Psoas muscle (tissue), 8 donors: Measurements from ENCODE around the gene CCDC146. TPM values are rescaled to one million over a fixed set of nuclear protein-coding genes. Genes with fewer than 3 reads are reported as not detected.
"Not testable (repeated sequence)": the region's sequence is repeated elsewhere in the genome, so short reads cannot be mapped to it uniquely, and the experiment has no call there.

Experiments used
- ATAC-seq, 4 donors: fragments of 200-7000 bp; cut with Tn5 transposase; one replicate each; pipeline ENCODE4 v1.9.1; 2020; ENCODE audit warnings: moderate library complexity in 3 of 4, mild to moderate bottlenecking in 2 of 4
- DNase-seq, 2 donors: peaks; one replicate each; pipeline ENCODE4 v3.0.0-alpha.2; 2020
- H3K27ac ChIP-seq: fragments of 200-600 bp; one replicate; pipeline ENCODE4 v1.8.0; 2022
- H3K27me3 ChIP-seq, 3 donors: fragments of 200-600 bp in 1 of 3; one replicate each; pipeline versions ENCODE4 v1.6.1 to v1.8.0; 2013 to 2022; ENCODE audit warnings: low read length in 2 of 3, mild to moderate bottlenecking in 2 of 3, moderate library complexity in 1 of 3; ENCODE audit not compliant: insufficient read depth in 3 of 3
- H3K36me3 ChIP-seq, 2 donors: fragments of 200-600 bp in 1 of 2; one replicate each; pipeline versions ENCODE4 v1.6.1 to v1.8.0; 2013 to 2022; ENCODE audit warnings: low read depth in 1 of 2, mild to moderate bottlenecking in 1 of 2, moderate library complexity in 1 of 2; ENCODE audit not compliant: insufficient read depth in 1 of 2
- H3K4me1 ChIP-seq: fragments of 200-600 bp; one replicate; pipeline ENCODE4 v1.8.0; 2022
- H3K4me3 ChIP-seq: fragments of 200-600 bp; one replicate; pipeline ENCODE4 v1.8.0; 2022; ENCODE audit warnings: mild to moderate bottlenecking
- H3K9me3 ChIP-seq: fragments of 200-600 bp; one replicate; pipeline ENCODE4 v1.8.0; 2022
- WGBS, 3 donors: extraction: QIAGEN DNeasy Blood & Tissue Kit; methylation state at CpG; one replicate each; pipeline versions ENCODE4 v1.1.6 to v1.1.7; 2013; 5-methylcytosine and 5-hydroxymethylcytosine counted together
- intact Hi-C, 2 donors: fragments of 100-400 bp; cut with DNase I; formaldehyde crosslinking; loops; one replicate each; pipeline versions ENCODE4 v1.11.0 to v1.14.2; 2022
- long read RNA-seq, 2 donors: library from polyadenylated mRNA; unstranded; transcript quantifications; one replicate each; pipeline ENCODE4 v2.0.0, GENCODE V29; 2021
- polyA plus RNA-seq, 3 donors: library from polyadenylated mRNA; stranded (reverse); fragments of 200-250 nt; gene quantifications; one replicate each; pipeline ENCODE4 v1.2.3, GENCODE V29; 2013
- total RNA-seq, 4 donors: library from RNA; stranded (reverse); fragmentation: NEBNext Ultra II Directional in 2 of 4; extraction: Animal tissue kit (Norgen Biotek cat#: 25700) in 2 of 4; gene quantifications; one replicate each; pipeline versions ENCODE4 v1.2.1 to v1.2.4, GENCODE V29; 2021 to 2023
- donor health status: healthy with polysubstance abuse.
- donor health status: DM: no; HTN: no; CAD: no; lungs with moderate emphysema.
- donor health status: Bipolar disorder and iron deficiency.
- donor health status: healthy.
- donor health status: DM: yes; HTN: yes; CAD: no.
- donor health status: DM: no; HTN: no; CAD: no.
- donor health status: DM: no; HTN: no; CAD: no.
- donor health status: DM: yes; HTN: yes; CAD: no.

The CCDC146 gene, protein sequence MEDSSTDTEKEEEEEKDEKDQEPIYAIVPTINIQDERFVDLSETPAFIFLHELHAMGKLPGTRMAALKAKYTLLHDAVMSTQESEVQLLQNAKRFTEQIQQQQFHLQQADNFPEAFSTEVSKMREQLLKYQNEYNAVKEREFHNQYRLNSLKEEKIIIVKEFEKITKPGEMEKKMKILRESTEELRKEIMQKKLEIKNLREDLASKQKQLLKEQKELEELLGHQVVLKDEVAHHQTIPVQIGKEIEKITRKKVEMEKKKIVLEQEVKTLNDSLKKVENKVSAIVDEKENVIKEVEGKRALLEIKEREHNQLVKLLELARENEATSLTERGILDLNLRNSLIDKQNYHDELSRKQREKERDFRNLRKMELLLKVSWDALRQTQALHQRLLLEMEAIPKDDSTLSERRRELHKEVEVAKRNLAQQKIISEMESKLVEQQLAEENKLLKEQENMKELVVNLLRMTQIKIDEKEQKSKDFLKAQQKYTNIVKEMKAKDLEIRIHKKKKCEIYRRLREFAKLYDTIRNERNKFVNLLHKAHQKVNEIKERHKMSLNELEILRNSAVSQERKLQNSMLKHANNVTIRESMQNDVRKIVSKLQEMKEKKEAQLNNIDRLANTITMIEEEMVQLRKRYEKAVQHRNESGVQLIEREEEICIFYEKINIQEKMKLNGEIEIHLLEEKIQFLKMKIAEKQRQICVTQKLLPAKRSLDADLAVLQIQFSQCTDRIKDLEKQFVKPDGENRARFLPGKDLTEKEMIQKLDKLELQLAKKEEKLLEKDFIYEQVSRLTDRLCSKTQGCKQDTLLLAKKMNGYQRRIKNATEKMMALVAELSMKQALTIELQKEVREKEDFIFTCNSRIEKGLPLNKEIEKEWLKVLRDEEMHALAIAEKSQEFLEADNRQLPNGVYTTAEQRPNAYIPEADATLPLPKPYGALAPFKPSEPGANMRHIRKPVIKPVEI
- total RNA-seq (1 to 10 TPM; 1.2 to 3.5 (median 1.8) TPM), polyA plus RNA-seq (1 to 10 TPM; 1.9 to 2.5 (median 1.9) TPM)
- long read RNA-seq, donor 1, partial matches to known transcripts, result 0 of 1 reads
- long read RNA-seq, donor 1, other reads (novel, unspliced or antisense), result 1 of 1 reads
- long read RNA-seq, donor 2, partial matches to known transcripts, result 0 of 2 reads
- long read RNA-seq, donor 2, other reads (novel, unspliced or antisense), result 2 of 2 reads

DNA sequence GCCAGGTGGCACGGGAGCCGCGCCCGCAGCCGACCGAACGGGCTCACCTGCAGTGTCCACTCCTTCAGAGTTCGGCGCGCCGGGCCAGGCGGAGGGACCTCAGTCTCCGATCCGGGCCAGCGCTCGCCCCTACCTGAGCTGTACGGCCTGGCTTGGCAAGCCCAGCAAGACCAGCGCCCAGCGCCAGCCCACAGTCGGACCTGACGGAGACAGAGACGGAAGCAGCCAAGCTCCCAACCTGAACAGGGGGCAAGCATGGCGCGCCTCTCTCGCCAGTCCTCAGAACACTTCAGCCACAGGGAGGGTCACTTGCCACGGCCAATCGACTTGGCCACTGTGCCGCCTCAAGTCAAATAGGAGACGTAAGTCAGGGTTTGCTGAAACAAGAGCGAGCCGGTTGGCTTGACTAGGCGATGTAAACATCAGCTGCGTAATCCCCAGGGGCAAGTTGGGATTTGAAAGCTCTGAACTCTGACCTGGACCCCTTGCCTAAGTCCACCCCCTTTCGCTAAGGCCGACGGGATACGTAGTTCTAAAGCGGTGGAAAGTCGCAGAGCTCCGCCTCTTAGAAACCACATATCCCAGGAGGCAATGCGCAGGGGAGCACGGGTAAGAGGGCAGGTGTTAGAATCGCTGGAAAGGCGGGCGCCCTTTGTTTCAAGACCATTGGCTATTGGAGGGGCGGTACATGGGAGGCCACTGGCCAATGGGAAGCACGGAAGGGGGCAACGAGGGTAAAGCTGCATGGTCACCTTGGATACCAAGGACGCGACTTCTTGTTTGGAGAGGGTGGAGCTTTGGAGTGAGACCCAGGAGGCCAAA is at the start of gene CCDC146:
TSS of gene CCDC146 (plus strand) at position 756 of the 822 bp plus-strand sequence. CDS start 45,054 bp downstream, outside the sequence.
- 0 to 1% (median 0%) methylated on average over 40 to 50 of the region's 50 CpGs for WGBS, 3 donors
- intact Hi-C loops, result loop anchor here in 1 of 2 donors (10.0 kb wide), 1 partner anchor 213 kb away; no protein-coding TSS in a partner anchor
- DNase-seq (peak; percentile 96 to 98), ATAC-seq (peak; percentile 98 to 99 (median 99))
- peak within 1 kb of the TSS; percentile 80 for H3K4me3 ChIP-seq
- peaks cover 0 to 15% of the 10 kb centered on the region in 2 donors for H3K36me3 ChIP-seq
- not testable (repeated sequence) for H3K27me3 ChIP-seq, H3K9me3 ChIP-seq
- peak within 1 kb of the TSS; percentile 78 for H3K27ac ChIP-seq
- H3K4me1 ChIP-seq, result peaks cover 14% of the 10 kb centered on the region

DNA sequence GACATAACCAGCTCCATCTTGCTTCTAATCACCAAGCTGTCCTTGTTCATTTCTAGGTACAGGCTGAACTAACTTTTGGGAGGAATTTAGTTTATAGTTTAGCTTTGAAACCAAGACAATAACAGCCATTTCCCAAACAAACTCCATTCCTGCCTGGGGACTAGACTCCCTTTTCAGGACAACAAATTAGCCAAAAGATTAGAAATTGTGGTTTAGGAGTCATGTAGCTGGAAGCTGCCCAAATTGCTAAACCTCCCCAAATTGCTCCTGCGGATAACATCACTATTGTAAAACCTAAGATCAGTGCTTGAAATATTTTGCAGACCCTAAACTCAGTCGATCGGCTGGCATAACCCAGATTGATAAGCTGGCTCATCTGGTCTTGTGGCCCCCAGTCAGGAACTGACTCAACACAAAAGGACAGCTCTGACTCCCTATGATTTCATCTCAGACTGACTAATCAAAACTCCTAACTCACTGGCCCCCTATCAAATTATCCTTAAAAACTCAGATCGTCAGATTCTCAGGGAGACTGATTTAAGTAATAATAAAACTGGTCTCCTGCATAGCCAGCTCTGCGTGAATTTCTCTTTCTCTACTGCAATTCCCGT is 47.5 kb upstream of the CCDC146 start:
- H3K36me3 ChIP-seq, ATAC-seq, H3K27me3 ChIP-seq, DNase-seq, H3K9me3 ChIP-seq, H3K4me3 ChIP-seq, H3K4me1 ChIP-seq, H3K27ac ChIP-seq, intact Hi-C loops: not testable (repeated sequence)
- 95 to 98% (median 96%) methylated on average over 3 to 5 of the region's 6 CpGs for WGBS, 3 donors

DNA sequence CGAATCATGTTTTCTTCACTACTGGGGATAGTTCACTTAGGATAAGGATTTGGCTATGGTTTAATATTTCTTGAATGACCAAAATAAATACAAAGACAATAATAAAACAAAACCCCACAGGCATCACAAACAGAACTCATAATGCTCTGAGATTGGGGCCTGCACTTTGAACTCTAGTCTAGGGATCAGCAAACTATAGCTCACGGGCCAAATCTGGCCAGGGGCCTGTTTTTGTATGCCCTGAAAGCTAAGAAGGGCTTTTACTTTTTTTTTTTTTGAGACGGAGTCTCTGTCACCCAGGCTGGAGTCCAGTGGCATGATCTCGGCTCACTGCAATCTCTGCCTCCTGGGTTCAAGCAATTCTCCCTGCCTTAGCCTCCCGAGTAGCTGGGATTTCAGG is 45.4 kb upstream of the CCDC146 start:
- H3K4me3 ChIP-seq, H3K4me1 ChIP-seq, H3K9me3 ChIP-seq, H3K27me3 ChIP-seq, H3K27ac ChIP-seq, ATAC-seq, DNase-seq, H3K36me3 ChIP-seq, intact Hi-C loops: not testable (repeated sequence)
- WGBS, 3 donors, result 50 to 77% (median 70%) methylated on average over 3 to 5 of the region's 5 CpGs

DNA sequence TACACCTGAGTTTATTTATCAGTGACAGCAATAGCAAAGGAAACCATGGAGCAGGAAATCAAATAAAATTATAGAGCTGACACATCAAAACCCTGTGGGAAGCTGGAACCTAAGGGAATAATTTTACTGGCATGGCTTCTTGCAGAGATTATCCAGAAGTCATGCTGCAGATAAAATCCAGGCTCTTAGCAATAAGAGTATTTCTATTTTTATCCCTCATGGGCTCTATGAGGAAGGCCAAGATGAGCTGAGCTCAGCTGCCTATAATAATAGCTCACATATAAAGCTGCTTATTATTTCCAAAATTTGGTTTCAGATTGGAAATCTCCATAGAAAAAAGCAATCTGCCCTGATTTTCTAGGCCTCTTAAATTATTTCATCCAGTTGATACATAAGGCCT is 43.3 kb upstream of the CCDC146 start:
- peak in 3 of 4 donors; percentile 74 to 97 (median 86) for ATAC-seq
- H3K4me1 ChIP-seq, intact Hi-C loops, H3K4me3 ChIP-seq, DNase-seq, H3K27ac ChIP-seq, H3K27me3 ChIP-seq, H3K9me3 ChIP-seq, H3K36me3 ChIP-seq: not testable (repeated sequence)

DNA sequence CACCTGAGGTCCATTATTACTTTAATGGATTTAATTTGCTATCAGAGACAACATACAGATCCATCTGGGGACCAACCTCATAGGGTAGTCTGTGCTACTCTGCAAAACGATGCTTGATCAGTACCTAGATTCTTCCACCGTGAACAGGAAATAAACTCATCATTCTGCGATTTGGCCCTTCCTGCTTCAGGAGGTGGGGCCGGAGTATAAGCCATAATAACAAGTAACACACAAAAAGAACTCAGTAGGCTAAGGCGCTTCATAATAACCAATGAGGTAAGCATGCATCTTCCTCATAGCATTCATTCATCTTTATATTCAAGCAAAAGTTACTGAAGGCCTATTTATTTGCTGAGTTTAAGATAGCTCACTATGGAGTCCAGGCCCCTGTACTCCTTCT is 42.8 kb upstream of the CCDC146 start:
- H3K27ac ChIP-seq, H3K27me3 ChIP-seq, H3K36me3 ChIP-seq, H3K9me3 ChIP-seq, DNase-seq, intact Hi-C loops, H3K4me3 ChIP-seq, H3K4me1 ChIP-seq: not testable (repeated sequence)
- WGBS, 3 donors, result 55 to 85% (median 77%) methylated on average over 3 to 5 of the region's 5 CpGs
- ATAC-seq, result peak in 1 of 4 donors; percentile 20

DNA sequence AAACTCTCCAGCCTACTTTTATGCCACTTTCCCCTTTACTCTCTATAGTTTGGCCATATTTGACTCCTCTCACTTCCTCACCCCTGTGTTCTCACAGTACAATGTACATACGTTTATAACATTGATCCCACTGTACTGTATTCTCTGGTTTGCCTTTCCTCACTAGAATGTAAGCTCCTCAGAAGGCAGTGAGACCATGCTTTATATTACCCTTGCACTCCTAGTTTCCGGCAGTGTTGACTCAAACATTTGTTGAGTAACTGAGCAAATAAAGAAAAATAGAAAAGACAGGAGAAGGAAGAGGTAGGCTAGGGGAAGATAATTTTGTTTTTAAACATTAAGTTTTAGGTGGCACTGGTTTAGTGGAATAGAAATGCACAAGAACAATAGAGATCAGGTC is 42.2 kb upstream of the CCDC146 start:
- H3K9me3 ChIP-seq, ATAC-seq, H3K27ac ChIP-seq, DNase-seq, H3K36me3 ChIP-seq, H3K4me1 ChIP-seq, H3K27me3 ChIP-seq, intact Hi-C loops, H3K4me3 ChIP-seq: not testable (repeated sequence)
- WGBS, 3 donors, result 89 to 100% (median 92%) methylated on average over 2 of the region's 2 CpGs

DNA sequence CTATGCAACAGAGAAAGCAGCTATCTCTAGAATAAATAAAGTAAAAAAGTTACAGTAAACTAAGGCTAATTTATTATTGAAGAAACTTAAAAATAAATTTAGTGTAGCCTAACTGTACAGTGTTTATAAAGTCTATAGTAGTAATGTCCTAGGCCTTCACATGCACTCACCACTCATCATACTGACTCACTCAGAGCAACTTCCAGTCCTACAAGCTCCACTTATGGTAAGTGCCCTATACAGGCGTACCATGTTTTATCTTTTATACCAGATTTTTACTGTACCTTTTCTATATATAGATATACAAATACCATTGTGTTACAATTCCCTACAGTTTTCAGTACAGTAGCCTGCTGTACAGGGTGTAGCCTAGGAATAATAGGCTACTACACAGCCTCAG is 40.2 kb upstream of the CCDC146 start:
- H3K36me3 ChIP-seq, intact Hi-C loops, ATAC-seq: not testable (repeated sequence)

DNA sequence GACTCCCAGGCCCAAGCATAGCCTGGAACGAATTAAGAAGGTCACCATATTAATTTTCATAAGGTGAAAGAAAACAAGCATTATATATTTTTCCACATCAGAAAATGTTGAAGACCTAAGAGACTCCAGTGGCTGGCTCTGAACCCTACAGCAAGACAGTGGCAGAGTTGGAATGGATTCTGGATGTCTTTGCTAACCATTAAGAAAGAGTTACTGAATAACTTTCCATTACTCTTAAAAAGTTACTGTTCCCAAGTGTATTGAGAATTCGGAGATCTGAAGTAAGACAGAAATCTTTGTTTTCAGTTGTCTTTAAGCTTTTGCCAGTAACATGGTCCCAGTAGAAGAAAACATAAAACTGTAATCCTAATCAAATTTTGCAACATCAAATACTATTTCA is 30.1 kb upstream of the CCDC146 start:
- ATAC-seq, H3K27ac ChIP-seq, intact Hi-C loops, H3K36me3 ChIP-seq, H3K4me3 ChIP-seq, H3K27me3 ChIP-seq, H3K9me3 ChIP-seq, H3K4me1 ChIP-seq, DNase-seq: not testable (repeated sequence)
- WGBS, 3 donors, result 27 to 67% (median 29%) methylated on average over 2 of the region's 2 CpGs

More for the DNA sequence above, 40.2 kb upstream of the CCDC146 start:
- H3K9me3 ChIP-seq, H3K27ac ChIP-seq, H3K27me3 ChIP-seq, H3K4me1 ChIP-seq, H3K4me3 ChIP-seq, DNase-seq: not testable (repeated sequence)
- 90 to 100% (median 99%) methylated on average over 1 of the region's 1 CpG for WGBS, 3 donors

DNA sequence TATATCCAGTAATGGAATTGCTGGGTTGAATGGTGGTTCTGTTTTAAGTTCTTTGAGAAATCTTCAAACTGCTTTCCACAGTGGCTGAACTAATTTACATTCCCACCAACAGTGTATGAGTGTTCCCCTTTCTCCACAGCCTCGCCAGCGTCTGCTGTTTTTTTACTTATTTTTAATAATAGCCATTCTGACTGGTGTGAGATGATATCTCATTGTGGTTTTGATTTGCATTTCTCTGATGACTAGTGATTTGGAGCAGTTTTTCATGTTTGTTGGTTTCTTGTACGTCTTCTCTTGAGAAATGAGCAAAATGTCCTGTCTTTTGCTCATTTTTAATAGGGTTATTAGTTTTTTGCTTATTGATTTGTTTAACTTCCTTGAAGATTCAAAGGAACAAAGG is 21.9 kb upstream of the CCDC146 start:
- H3K9me3 ChIP-seq, DNase-seq, H3K4me1 ChIP-seq, ATAC-seq, H3K36me3 ChIP-seq, H3K4me3 ChIP-seq, H3K27ac ChIP-seq, H3K27me3 ChIP-seq, intact Hi-C loops: not testable (repeated sequence)
- 94 to 97% (median 95%) methylated on average over 3 of the region's 3 CpGs for WGBS, 3 donors

DNA sequence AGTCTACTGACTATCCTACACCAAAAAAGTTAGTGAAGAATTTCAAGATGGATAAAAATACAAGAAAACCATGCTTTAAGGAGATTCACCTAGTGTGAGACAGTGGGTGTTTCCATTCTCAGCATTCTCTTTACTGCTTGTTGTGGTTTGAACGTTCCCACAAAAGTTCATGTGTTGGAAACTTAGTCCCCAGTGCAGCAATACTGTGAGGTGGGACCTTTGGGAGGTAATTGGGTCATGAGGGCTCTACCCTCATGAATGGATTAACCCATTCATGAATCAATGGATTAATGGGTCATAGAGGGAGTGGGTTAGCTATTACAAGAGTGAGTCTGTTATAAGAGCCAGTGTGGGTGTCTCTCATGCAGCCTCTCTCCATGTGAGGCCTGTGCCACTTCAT is 21.2 kb upstream of the CCDC146 start:
- H3K4me3 ChIP-seq, H3K36me3 ChIP-seq, DNase-seq, ATAC-seq, intact Hi-C loops, H3K27me3 ChIP-seq, H3K9me3 ChIP-seq, H3K27ac ChIP-seq, H3K4me1 ChIP-seq: not testable (repeated sequence)
- 73 to 88% (median 77%) methylated on average over 1 of the region's 1 CpG for WGBS, 3 donors
